BLaER1 (cell line): Measurements from ENCODE around the gene TMCC3.

Experiments
- H3K27ac ChIP-seq: shearing (Covaris generic); formaldehyde crosslinking; 2 replicates; pipeline ENCODE4 v1.8.1; 2022
- H3K27me3 ChIP-seq: shearing (Covaris generic); formaldehyde crosslinking; 2 replicates; pipeline ENCODE4 v1.8.1; 2022
- H3K36me3 ChIP-seq: shearing (Covaris generic); formaldehyde crosslinking; 2 replicates; pipeline ENCODE4 v1.8.1; 2022
- H3K4me1 ChIP-seq: shearing (Covaris generic); formaldehyde crosslinking; 2 replicates; pipeline ENCODE4 v1.8.1; 2022
- H3K4me2 ChIP-seq: shearing (Covaris generic); formaldehyde crosslinking; 2 replicates; pipeline ENCODE4 v1.8.1; 2022
- H3K4me3 ChIP-seq: shearing (Covaris generic); formaldehyde crosslinking; 2 replicates; pipeline ENCODE4 v1.8.1; 2022
- H3K9ac ChIP-seq: shearing (Covaris generic); formaldehyde crosslinking; 2 replicates; pipeline ENCODE4 v1.8.1; 2022
- H3K9me3 ChIP-seq: shearing (Covaris generic); formaldehyde crosslinking; 2 replicates; pipeline ENCODE4 v1.8.1; 2022
- H4K20me1 ChIP-seq: shearing (Covaris generic); formaldehyde crosslinking; 2 replicates; pipeline ENCODE4 v1.8.1; 2022
- Cebpa-rat ChIP-seq: shearing (Covaris generic); IDR thresholded peaks from 2 replicates; pipeline ENCODE4 v1.8.1; 2022

Gene TMCC3

DNA sequence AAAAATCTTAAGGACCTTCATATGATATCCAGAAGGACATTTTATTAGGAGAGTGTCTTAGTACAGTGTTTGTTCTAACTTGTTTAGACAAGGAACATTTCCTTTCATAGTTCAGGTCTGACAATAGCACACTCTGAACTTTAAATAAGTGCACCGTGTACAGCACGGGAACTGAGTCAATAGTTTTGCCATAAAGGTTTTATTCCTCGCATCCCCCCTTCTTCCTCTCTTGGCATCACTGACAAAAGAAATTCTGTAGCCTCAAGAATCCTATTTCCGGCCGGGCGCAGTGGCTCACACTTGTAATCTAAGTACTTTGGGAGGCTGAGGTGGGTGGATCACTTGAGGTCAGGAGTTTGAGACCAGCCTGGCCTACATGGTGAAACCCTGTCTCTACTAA, 58.3 kb downstream of the TMCC3 start:
- no peak overlapping the region for H3K27ac ChIP-seq
- H3K4me2 ChIP-seq, result peak overlapping the region; percentile 1
- no peak for TF ChIP-seq Cebpa-rat
- H4K20me1 ChIP-seq, result no peaks in the 10 kb centered on the region
- H3K4me3 ChIP-seq, result no peak overlapping the region
- no peaks in the 10 kb centered on the region for H3K9me3 ChIP-seq
- H3K4me1 ChIP-seq, result peaks cover 62% of the 10 kb centered on the region
- H3K36me3 ChIP-seq, result no peaks in the 10 kb centered on the region
- no peak overlapping the region for H3K9ac ChIP-seq
- H3K27me3 ChIP-seq, result no peaks in the 10 kb centered on the region

- Histone ChIP-seq H3K36me3 (no peaks in the 10 kb centered on the region), H3K27ac (no peak overlapping the region), H3K9ac (no peak overlapping the region), H3K4me1 (peaks cover 76% of the 10 kb centered on the region), H3K4me2 (peak overlapping the region; percentile 23; the same call in 1 of the 2 replicates), H3K9me3 (no peaks in the 10 kb centered on the region), H4K20me1 (no peaks in the 10 kb centered on the region), H3K4me3 (no peak overlapping the region), H3K27me3 (no peaks in the 10 kb centered on the region)
- TF ChIP-seq Cebpa-rat, result no peak
These were observed 59.9 kb downstream of the TMCC3 start for GRCh38 chr12:94590428-94590827.

GRCh38 chr12:94589591-94590001, 60.8 kb downstream of the TMCC3 start:
- TF ChIP-seq Cebpa-rat, result no peak
- H3K27me3 ChIP-seq, result no peaks in the 10 kb centered on the region
- no peaks in the 10 kb centered on the region for H4K20me1 ChIP-seq
- H3K4me1 ChIP-seq, result peaks cover 76% of the 10 kb centered on the region
- no peak overlapping the region for H3K4me2 ChIP-seq
- no peak overlapping the region for H3K27ac ChIP-seq
- H3K9ac ChIP-seq, result no peak overlapping the region
- no peaks in the 10 kb centered on the region for H3K9me3 ChIP-seq
- no peak overlapping the region for H3K4me3 ChIP-seq
- H3K36me3 ChIP-seq, result no peaks in the 10 kb centered on the region

GRCh38 chr12:94588346-94588745, 62.0 kb downstream of the TMCC3 start:
- Histone ChIP-seq H3K36me3 (no peaks in the 10 kb centered on the region), H3K4me1 (peaks cover 69% of the 10 kb centered on the region), H3K9ac (no peak overlapping the region), H4K20me1 (no peaks in the 10 kb centered on the region), H3K27ac (no peak overlapping the region; the same call in 1 of the 2 replicates), H3K4me2 (no peak overlapping the region), H3K27me3 (no peaks in the 10 kb centered on the region), H3K9me3 (no peaks in the 10 kb centered on the region), H3K4me3 (no peak overlapping the region)
- TF ChIP-seq Cebpa-rat, result no peak

GRCh38 chr12:94587266-94588241, 62.8 kb downstream of the TMCC3 start:
- Histone ChIP-seq H3K4me1 (peaks cover 62% of the 10 kb centered on the region), H3K4me3 (no peak overlapping the region), H3K9me3 (no peaks in the 10 kb centered on the region), H4K20me1 (no peaks in the 10 kb centered on the region), H3K36me3 (no peaks in the 10 kb centered on the region), H3K27ac (no peak overlapping the region; the same call in 1 of the 2 replicates), H3K4me2 (no peak overlapping the region), H3K9ac (no peak overlapping the region), H3K27me3 (no peaks in the 10 kb centered on the region)
- TF ChIP-seq Cebpa-rat, result no peak

DNA sequence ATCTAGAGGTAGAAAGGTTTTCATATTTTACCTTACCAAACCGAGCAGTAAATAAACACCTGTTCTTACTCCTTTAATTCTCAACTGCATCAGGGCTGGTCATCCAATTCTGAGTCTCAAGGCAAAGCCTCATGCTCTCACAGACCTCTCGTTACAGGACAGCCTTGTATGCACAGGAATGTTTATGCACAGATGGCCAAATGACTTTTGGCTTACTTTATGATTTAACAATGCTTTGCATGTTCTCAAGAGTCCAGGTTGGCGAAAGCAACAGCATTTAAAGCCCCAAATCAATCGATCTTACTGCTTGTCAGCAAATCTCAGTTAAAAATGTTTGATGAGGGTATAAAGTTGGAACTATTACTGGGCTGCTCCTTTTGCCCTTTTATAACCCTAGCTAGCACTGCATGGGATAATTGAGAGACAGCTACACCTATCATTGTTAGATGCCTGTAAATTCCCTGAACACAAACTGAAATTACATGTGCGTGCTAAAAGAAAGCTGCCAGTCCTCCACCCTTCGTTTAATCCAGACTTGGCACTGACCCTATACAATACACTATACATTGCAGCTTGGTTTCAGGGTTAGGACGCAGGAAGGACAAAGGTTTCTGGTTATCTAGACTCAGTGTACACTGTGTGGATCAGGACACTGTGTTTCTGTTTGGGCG, 63.6 kb downstream of the TMCC3 start:
- Histone ChIP-seq H3K27ac (no peak overlapping the region), H3K9me3 (no peaks in the 10 kb centered on the region), H3K36me3 (peaks cover 3% of the 10 kb centered on the region; the same call in 1 of the 2 replicates), H3K4me2 (peak overlapping the region; percentile 70), H3K27me3 (no peaks in the 10 kb centered on the region), H4K20me1 (no peaks in the 10 kb centered on the region), H3K9ac (no peak overlapping the region), H3K4me3 (no peak overlapping the region), H3K4me1 (peaks cover 53% of the 10 kb centered on the region)
- TF ChIP-seq Cebpa-rat, result no peak

DNA sequence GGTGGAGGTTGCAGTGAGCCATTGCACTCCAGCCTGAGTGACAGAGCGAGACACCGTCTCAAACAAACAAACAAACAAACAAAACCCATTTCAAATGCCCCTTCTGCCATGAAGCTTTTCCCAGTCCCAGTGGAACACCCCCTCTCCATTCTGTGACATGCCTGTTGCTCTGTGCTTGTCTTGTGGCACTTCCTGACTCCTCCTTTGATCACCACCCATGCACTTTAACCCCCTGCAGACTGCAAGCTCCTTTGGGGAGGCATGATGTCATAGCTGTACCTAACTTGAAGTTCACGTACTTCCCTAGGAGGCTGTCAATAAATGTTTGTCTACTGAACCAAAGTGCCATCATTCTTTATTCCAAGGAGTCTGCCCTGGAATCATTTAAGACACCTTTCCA, 64.7 kb downstream of the TMCC3 start:
- Histone ChIP-seq H3K4me3 (no peak overlapping the region), H3K4me1 (peaks cover 44% of the 10 kb centered on the region), H3K27ac (no peak overlapping the region), H3K9ac (no peak overlapping the region), H3K27me3 (no peaks in the 10 kb centered on the region), H4K20me1 (no peaks in the 10 kb centered on the region), H3K36me3 (peaks cover 5% of the 10 kb centered on the region; the same call in 1 of the 2 replicates), H3K9me3 (no peaks in the 10 kb centered on the region), H3K4me2 (peak overlapping the region; percentile 70)
- no peak for TF ChIP-seq Cebpa-rat

DNA sequence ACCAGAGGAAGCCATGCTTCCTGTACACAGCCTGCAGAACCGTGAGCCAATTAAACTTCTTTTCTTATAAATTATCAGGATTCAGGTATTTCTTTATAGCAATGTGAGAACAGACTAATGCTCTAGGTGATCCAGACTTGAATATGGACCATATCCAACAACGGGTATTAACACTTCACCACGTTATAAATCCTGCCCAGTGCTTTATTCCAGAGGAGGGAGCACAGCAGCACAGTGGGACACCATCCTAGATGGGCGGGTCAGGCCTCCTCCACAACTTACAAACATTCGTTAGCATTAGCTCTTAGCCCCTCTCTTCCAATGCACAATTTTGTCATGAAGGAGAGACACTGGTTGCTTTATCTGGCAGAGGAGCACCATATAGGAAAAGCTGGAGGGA, 66.0 kb downstream of the TMCC3 start:
- peaks cover 33% of the 10 kb centered on the region for H3K4me1 ChIP-seq
- H3K27ac ChIP-seq, result no peak overlapping the region
- no peaks in the 10 kb centered on the region for H4K20me1 ChIP-seq
- H3K4me3 ChIP-seq, result no peak overlapping the region
- H3K4me2 ChIP-seq, result 0 out of 2 replicates have a peak overlapping the region, but pooled peaks have one; percentile 70
- peaks cover 5% of the 10 kb centered on the region; the same call in 1 of the 2 replicates for H3K36me3 ChIP-seq
- no peak overlapping the region for H3K9ac ChIP-seq
- no peak for TF ChIP-seq Cebpa-rat
- H3K9me3 ChIP-seq, result no peaks in the 10 kb centered on the region
- no peaks in the 10 kb centered on the region for H3K27me3 ChIP-seq

GRCh38 chr12:94582591-94582990, 67.8 kb downstream of the TMCC3 start:
- Histone ChIP-seq H3K36me3 (peaks cover 5% of the 10 kb centered on the region; the same call in 1 of the 2 replicates), H3K9ac (no peak overlapping the region), H3K4me2 (no peak overlapping the region), H3K4me3 (no peak overlapping the region), H3K4me1 (peaks cover 33% of the 10 kb centered on the region), H4K20me1 (no peaks in the 10 kb centered on the region), H3K9me3 (no peaks in the 10 kb centered on the region), H3K27ac (no peak overlapping the region), H3K27me3 (no peaks in the 10 kb centered on the region)
- no peak for TF ChIP-seq Cebpa-rat
